Ovary (tissue), 3 donors: ENCODE results near the gene THPO.

Source experiments
- CTCF ChIP-seq, 3 donors: fragments of 450-650 bp in 2 of 3; fragments of 200-600 bp in 1 of 3; IDR thresholded peaks; one replicate each; pipeline versions ENCODE4 v1.5.1 to v1.8.0; 2016 to 2022; ENCODE audit warnings: antibody characterized with exemption in 3 of 3, mild to moderate bottlenecking in 1 of 3
- EP300 ChIP-seq: sonication (generic); formaldehyde crosslinking; IDR thresholded peaks from one replicate; pipeline ENCODE4 v1.6.1; 2017; ENCODE audit warnings: antibody characterized with exemption
- POLR2A ChIP-seq: fragments of 450-650 bp; IDR thresholded peaks from one replicate; pipeline ENCODE4 v1.6.1; 2017; ENCODE audit warnings: antibody characterized with exemption, mild to moderate bottlenecking, moderate library complexity
- donor health status: DM: no; HTN: no; CAD: no.

- TF ChIP-seq POLR2A: no peak
- no peak for TF ChIP-seq CTCF (IDR thresholded peaks at IDR 0.05)
- no peak for TF ChIP-seq EP300
These were observed 2.1 kb downstream of the THPO start for GRCh38 chr3:184375747-184376461.
